HepG2 (cell line): Measurements from ENCODE around the gene GRIP2.

ENCODE experiments used
- MAFG ChIP-seq: sonication (generic); formaldehyde crosslinking; IDR thresholded peaks from 2 replicates; pipeline ENCODE4 v1.5.1; 2020; ENCODE audit warnings: mild to moderate bottlenecking, missing genetic modification reagents
- POLR2AphosphoS5 ChIP-seq: IDR thresholded peaks from 2 replicates; pipeline ENCODE4 v1.6.1; 2012; ENCODE audit warnings: low read depth, low read length
- ZNF644 ChIP-seq: IDR thresholded peaks from 2 replicates; pipeline ENCODE4 v1.6.1; 2016; ENCODE audit warnings: low read depth
- TF ChIP-seq, protein P1 (sequence below): sonication (generic); formaldehyde crosslinking; IDR thresholded peaks from 2 replicates; pipeline ENCODE4 v1.4.0; 2020; ENCODE audit warnings: missing genetic modification reagents, borderline replicate concordance

DNA sequence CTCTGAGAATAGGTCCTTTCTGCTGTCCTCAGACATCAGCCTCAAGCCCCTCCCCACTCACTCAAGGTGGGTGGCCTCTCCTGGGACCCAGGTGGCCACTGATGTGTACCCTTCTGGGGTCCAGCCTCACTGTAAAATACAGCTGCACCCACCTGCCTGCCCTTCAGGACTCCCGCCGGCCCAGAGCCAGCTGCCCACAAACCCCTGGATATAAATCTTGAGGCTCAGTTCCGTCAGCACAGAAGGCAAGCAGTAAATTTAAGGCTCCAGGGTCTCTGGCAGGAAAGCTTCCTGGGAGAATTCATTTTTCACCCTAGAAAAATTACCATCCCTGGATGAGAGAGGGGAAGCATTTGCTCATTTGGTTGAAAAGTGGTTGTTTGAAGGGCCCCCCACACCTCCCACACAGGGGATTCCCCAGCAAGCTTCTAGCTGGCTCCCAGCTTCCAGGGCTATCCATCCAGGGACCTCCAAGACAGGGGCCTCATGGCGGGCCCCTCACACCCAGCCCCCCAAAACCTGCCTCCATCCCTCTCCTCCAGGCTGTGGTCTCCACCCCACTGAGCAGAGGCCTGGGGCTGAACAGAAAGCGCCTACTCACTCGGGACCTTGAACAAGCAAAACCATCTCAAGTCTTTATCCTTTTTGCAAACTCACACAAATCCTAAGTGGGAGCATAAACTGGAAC is 48.4 kb upstream of the GRIP2 start:
- TF ChIP-seq MAFG (CRISPR knock-in tag) (no peak), ZNF644 (CRISPR knock-in tag) (no peak), POLR2AphosphoS5 (no peak)
- TF ChIP-seq, protein P1, sequence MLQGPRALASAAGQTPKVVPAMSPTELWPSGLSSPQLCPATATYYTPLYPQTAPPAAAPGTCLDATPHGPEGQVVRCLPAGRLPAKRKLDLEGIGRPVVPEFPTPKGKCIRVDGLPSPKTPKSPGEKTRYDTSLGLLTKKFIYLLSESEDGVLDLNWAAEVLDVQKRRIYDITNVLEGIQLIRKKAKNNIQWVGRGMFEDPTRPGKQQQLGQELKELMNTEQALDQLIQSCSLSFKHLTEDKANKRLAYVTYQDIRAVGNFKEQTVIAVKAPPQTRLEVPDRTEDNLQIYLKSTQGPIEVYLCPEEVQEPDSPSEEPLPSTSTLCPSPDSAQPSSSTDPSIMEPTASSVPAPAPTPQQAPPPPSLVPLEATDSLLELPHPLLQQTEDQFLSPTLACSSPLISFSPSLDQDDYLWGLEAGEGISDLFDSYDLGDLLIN (CRISPR knock-in tag), result no peak
